HG03558 (cell line): ENCODE measurements around the gene PPP3CB.

Experiments
- ATAC-seq: cut with Tn5 transposase; IDR thresholded peaks from one replicate; pipeline ENCODE4 v1.9.1; 2021; ENCODE audit warnings: moderate number of reproducible peaks; ENCODE audit not compliant: unreplicated experiment; ENCODE audit errors: extremely low read depth

PPP3CB gene

DNA sequence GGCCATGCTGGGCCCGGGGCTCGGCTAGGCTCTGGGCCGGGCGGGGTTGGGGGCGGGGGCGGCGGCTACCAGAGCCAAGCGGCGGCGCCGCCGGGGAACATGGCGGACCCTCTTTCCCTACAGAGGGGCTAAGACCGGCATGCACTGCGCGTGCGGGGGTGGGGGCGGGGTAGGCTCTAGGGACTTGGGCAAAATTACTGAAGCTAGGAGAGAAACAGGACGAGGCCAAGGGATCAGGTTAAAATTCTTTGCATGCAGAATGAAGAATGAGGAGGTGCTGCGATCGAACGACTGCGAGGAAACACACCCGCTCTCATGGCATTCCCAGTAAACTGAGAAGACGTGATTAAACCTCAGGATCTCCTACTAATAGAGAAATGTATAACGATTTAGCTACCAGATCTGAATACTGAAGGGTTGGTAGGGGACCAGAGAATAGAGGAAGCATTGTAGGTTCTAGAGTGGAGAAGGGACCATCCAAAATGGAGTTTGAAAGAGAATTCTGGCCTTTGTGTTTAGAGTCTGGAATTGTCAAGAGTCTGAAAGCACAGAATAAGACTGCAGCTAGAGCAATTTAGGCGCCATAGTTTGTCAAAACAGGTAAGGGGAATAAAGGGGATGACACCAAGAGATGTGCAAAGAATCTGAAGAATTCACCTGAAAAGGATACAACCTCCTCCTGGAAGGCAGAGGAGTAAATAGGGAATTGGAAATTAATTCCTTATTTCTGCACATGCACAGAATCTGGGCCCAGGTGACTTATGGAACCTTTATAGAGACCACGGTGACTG, at the start of gene PPP3CB:
TSS of gene PPP3CB (minus strand) at position 141 of the 791 bp plus-strand sequence. CDS start at position 6, 135 bp downstream.
- ATAC-seq: peak; percentile 24

DNA sequence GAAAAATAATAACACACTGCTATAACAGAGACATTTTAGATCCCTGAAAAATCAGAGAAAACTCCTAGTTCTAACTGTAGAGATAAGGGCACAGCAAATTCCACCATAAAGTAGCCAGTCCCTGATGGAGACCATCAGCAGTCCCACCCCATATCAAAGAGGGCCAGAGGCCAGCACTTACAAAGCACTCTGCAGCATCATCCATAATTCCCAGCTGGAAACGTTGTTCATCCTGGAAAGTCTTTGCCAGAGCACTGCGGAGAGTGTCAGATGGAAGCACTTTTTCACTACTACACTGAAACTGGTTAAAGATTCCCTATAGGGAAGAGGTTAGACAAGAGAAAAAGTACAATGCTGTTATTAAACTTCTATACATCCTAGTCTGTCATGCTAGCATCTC, 49.5 kb upstream of the PPP3CB start:
- no peak for ATAC-seq

DNA sequence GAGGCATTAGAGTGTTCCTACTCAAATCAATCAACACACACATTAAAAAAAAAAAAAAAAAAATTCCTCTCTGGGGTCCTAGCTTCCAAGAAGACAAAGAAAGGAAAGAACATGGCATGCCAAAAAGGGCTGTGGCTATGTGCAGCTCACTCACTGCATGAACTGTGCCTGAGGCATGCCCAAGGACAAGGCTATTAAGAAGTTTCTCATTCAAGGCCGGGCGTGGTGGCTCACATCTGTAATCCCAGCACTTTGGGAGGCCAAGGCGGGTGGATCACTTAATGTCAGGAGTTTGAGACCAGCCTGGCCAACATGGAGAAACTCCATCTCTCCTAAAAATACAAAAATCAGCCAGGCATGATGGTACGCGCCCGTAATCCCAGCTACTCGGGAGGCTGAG, 41.9 kb upstream of the PPP3CB start:
- no peak for ATAC-seq

DNA sequence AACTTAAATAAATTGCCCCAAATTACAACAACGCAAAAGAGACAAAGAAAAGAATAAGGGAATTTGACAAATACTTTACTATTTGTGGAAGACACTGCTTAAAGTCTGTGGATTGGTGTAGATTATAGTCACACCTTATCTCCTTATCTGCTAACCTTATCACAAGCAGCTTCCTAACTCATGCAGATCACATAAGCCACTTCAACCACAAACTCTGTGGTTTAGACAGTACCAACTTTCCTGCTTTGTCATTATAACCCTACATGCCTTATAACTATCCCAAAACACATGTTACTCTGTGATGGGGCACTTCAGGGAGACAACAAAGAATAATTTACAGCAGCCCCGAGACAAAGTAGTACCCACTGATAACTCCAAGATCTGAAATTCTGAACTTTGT, 41.5 kb upstream of the PPP3CB start:
- no peak for ATAC-seq

DNA sequence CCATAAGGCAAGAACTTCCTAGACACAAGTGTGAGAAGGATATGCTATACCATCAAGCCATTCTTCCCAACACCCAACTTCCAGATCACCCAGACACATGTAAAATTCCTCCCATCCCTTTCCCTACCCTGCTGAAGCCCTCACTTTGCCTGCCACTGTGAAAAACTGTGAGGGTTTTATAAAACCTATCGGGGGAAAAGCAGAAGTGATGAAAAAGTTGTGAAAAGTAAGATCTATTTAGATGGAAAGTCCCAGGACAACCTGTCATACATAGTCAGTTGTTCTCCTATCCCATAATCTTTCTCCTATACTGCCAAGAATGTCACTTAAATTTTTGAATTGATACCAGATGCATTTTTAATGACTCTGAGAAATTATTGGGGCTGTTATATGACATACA, 39.0 kb upstream of the PPP3CB start:
- ATAC-seq: no peak

DNA sequence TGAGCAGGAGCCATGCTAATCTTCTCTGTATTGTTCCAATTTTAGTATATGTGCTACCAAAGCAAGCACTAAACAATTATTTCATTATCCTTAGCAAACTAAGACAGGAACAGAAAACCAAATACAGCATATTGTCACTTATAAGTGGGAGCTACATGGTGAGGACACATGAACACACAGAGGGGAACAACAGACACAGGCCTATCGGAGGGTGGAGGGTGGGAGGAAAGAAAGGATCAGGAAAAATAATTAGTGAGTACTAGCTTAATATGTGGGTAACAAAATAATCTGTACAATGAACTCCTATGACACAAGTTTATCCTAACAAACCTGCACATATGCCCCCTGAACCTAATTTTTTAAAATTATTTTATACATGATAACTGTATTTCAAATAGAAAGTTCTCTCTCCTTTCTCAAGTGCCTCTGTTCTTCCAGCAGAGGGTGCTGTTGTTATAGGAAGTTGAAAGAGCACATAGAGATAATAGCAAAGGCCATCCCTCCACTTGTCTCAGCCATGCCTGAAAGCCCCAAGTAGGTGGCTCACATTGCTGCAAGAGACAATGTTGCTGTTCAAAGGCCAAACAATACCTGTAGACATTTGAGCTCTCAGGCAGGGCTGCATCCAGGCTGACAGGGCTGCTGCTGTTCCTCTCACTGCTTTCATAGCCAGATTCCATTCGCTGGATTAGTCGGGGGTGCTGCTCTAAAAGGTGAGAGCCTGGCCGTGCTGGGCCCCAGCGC, 33.4 kb upstream of the PPP3CB start:
- no peak for ATAC-seq

DNA sequence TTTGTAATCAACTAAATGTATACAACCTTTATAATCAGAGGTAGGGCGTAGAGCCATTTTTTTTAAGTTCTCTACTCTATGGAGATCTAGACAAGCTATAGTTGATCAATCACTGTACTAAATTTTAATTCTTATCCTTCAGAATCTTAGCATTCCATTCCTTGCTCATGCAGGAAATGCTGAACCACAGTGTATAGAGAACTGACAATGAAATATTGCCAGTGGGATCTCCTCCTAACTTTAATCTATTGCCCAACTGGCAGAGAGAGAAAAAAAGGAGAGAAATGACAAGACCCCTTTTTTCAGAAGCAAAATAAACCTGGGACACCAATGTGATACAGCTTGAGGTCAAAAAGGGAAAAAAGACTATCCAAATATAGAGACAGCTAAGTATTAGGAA, 26.4 kb upstream of the PPP3CB start:
- ATAC-seq: no peak

DNA sequence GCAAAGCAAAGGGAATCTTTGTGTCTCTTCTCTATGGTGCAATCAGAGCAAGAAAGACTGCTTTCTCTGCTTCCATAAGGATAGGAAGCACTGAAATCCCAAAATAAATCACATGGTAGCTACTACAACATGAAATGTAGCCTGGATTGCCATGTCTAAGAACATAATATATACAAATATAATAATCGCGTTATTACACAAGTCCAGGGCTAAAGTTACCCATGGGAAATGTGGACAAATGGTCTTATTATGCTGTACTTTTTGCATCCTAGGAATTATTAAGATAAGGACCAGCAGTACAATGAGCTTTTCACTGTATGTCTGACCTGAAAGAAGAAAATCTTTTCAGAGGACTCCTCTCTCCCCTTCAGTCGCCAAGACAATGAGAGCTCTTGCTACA, 23.5 kb upstream of the PPP3CB start:
- ATAC-seq: no peak

DNA sequence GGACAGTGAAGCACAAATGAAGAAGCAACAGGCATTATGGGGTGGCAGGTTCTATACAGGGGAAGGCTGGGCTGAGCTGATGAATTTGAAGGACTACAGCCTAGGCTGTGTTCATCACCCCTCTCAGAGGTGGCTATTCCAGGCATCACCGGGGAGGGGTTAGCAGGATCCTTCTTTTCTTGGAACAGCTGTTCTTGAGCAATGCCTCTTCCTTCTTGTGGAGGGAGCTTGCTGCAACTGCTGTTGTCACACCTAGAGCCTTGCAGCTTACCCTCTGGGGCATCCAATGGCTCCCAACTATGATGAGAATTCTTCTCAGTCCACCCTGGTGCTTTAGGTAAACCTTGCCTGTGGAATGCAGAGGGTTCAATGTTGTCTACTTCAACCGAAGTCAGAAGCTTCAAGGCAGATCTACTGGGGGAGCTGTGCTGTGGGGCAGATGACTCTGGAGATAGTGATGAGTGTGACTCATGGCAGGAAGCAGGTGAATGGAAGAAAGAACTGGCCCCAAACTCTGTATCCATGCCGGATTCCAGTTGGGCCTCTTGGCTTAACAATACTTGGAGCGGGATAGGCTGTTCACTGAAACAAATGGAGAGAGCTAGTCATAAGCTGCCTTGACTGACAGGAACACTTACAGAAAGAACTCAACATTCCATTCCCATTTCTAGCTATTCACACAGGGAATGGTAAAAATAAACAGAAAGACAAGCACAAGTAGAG, 21.5 kb upstream of the PPP3CB start:
- no peak for ATAC-seq

DNA sequence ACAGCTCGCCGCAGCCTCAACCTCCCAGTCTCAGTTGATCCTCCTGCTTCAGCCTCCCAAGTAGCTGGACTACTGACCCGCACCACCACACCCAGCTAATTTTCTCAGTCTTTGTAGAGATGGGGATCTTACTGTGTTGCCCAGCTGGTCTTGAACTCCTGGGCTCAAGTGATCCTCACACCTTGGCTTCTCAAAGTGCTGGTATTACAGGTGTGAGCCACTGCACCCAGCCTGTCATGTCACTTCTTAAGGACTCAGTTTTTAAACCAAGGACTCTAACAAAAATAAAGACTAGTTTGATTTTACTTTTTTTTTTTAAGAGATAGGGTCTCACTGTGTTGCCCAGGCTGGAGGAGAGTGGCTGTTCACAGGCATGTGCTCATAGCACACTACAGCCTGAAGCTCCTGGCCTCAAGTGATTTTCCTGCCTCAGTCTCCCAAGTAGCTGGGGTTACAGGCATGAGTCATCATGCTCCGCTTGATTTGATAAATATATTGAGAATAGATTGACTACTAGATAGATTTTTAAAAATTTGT, 16.5 kb upstream of the PPP3CB start:
- ATAC-seq: no peak

GRCh38 chr10:73509695-73510094, 13.9 kb upstream of the PPP3CB start:
- no peak for ATAC-seq

GRCh38 chr10:73506491-73506890, 10.7 kb upstream of the PPP3CB start:
- no peak for ATAC-seq

DNA sequence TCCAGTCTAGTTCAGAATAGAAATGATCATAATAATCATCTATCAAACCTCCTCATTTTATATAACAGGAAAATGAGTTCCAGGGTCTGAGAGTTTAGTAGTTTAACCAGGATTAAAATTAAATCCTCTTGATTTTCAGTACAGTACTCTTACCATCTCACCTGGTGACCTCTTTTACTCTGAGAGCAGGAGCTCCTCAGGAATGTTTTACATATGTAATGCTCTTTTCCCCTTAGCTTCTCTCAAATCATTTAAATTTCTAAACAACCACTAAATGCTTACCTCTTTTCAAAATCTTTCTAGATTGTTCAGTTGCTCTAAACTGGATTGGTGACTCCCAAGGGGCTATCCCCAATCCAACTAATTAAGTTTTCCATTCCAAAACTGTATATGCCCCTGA, 10.2 kb upstream of the PPP3CB start:
- ATAC-seq: no peak

- no peak for ATAC-seq
Measured at GRCh38 chr10:73503037-73503436, 7.2 kb upstream of the PPP3CB start.

DNA sequence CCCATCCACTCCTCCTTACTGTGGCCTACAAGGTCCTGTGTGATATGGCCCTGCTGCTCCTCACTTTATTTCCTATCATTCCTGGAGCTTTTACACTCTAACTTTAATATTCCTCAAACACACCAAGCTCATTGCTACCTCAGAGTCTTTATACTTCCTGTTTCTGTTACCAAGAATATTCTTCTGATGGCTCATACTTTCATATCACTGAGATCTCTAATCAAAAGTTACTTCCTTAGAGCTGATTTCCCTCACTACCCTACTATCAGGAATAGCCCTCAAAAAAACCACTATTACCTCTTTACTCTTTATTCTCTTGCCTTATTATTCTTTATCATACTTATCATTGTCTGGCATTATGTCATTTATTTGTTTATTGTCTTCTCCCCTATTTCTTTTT, 5.8 kb upstream of the PPP3CB start:
- ATAC-seq: no peak

DNA sequence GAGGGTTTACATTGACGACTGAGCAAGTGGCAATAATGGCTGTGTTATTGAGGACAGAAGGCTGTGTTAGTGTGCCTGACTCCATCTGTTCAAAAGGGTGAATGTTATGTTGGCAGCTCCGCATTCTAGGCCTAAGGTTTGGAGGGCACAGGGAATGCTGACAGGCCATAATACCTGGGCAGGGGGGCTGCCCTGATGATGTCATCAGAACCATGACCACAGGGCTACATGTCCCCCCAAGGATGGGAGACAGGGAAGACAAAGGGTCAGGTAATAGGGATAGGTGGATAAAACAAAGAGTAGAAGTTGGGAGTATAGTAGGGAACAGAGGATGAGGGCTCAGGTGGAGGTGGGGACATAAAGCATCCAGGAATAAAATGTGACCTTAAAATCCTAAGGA, 1.8 kb upstream of the PPP3CB start:
- no peak for ATAC-seq

DNA sequence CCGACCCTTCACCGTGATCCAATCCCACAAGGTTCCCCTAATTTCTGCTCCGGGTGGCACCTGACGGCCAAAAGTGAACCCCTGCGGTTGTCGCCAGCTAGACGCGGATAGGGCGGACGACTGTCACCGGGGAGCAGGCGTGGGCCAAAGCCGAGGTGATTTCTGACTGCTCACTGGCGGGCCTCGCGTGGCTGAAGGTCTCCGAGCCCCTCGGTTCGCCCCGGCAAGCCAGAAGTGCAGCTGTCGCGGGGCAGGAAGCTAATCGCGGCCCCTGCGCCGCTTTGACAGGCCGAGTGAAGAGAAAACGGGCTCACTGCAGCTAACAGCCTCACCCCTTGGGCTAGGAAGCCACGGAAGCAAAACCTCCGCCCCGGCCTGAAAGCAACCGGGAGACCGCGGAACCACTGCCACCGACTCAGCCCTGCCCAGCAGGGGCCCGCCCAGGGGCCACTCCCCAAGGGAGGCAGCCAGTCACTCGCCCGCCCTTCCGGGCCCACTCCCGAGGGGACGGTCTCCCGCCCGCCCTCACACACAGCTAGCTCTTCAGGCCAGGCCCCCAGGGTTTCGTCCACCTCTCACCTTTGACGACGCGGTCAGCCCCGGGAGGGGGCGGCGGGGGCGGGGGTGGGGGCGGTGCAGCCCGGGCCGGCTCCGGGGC, 469 bp downstream of the PPP3CB start:
- peak; percentile 68 for ATAC-seq

DNA sequence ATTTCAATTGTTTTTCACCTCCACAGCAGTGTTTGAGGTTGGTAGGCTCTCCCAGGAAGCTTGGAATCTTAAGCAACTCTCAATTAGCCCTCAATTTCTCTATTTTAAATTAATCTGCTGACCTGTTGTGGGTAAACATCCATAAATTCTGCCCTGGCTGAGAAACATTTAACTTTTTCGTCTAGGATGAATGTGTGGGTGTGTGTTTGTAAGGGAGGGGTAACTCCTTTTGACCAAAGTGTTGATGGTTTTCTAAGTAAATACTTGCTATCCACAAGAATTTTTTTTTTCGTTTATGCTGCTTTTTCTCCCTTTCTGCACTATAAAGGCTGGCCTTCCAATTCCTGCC, 973 bp downstream of the PPP3CB start:
- no peak for ATAC-seq

GRCh38 chr10:73494213-73494612, 1.6 kb downstream of the PPP3CB start:
- ATAC-seq: no peak

DNA sequence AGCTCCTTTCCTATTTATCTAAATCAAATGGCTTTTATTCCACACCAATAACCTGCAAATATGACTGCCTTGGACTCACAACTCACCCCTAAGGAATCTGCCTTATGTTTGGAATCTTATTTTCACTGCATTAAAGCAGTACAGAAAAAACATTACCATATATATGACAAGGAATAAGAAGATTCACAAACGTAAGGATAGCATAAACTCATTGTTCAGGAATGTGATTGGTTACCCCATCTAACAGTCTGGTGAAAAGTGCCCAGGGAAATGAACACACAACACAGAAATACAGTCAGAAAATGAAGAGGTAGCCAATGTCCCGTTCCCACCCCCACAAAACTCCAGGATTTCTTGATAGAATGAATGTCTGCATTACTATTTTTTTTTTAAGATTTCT, 2.0 kb downstream of the PPP3CB start:
- ATAC-seq: no peak
